Measurements from ENCODE around the gene FZD1.

DNA sequence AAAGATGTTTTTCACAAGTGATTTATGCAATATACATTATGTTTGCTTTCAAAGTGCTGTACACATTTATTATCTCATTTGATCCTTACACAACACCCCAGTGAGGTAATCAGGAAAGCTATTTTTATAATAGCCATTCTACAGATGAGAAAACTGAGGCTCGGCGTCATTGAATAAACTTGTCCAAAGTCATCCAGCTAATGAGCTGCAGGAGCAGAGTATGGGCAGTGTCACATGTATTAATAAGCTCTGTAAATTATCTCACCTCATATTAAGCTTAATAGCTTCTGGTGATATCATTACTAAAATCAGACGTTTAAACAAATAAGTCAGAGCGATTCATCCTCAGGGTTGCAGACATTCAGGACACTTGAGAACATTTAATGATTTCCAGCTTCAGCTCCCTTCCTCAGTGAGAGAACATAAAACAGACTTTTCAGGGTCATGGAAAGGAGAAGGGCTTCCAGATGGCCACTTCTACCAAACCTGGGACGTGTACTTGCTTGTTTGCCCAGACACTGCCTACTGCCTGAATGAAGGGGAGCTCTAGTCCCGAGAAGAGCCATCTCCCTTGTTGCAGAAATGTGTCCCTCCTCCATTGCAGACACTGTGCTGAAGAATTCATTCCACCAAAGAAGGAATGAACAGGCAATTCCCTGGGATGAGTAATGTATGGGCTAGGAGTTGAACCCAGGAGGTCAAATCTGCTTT is 20.5 kb upstream of the FZD1 start:
- TF ChIP-seq, protein P1, sequence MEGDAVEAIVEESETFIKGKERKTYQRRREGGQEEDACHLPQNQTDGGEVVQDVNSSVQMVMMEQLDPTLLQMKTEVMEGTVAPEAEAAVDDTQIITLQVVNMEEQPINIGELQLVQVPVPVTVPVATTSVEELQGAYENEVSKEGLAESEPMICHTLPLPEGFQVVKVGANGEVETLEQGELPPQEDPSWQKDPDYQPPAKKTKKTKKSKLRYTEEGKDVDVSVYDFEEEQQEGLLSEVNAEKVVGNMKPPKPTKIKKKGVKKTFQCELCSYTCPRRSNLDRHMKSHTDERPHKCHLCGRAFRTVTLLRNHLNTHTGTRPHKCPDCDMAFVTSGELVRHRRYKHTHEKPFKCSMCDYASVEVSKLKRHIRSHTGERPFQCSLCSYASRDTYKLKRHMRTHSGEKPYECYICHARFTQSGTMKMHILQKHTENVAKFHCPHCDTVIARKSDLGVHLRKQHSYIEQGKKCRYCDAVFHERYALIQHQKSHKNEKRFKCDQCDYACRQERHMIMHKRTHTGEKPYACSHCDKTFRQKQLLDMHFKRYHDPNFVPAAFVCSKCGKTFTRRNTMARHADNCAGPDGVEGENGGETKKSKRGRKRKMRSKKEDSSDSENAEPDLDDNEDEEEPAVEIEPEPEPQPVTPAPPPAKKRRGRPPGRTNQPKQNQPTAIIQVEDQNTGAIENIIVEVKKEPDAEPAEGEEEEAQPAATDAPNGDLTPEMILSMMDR (IDR thresholded peaks at IDR 0.05; ENCODE audit: insufficient read depth, low read depth, low read length), result no peak
- no peak for TF ChIP-seq EZH2 (IDR thresholded peaks at IDR 0.05; ENCODE audit: insufficient read depth, low read length)

Data from astrocyte (in vitro differentiated cells and primary cell).